SU-DHL-6 (cell line): ENCODE measurements around the gene THEM5.

ENCODE experiments used
- H2AFZ ChIP-seq: fragments of 200-600 bp; sonication (generic); 2 replicates; pipeline ENCODE4 v1.6.1; 2014; ENCODE audit warnings: low read depth, mild to moderate bottlenecking, moderate library complexity, mixed read lengths, antibody characterized with exemption, low read length; ENCODE audit not compliant: severe bottlenecking
- H3F3A ChIP-seq: fragments of 200-600 bp; shearing (Covaris generic); 2 replicates; pipeline ENCODE4 v1.6.0; 2016; ENCODE audit warnings: antibody characterized with exemption, mild to moderate bottlenecking; ENCODE audit not compliant: insufficient read depth
- H3K27ac ChIP-seq: fragments of 200-600 bp; sonication (generic); 2 replicates; pipeline ENCODE4 v1.5.1; 2016; ENCODE audit warnings: low read depth, mild to moderate bottlenecking, low read length, moderate library complexity, mixed read lengths
- H3K27me3 ChIP-seq: fragments of 200-600 bp; sonication (generic), shearing (Covaris generic); 2 replicates; pipeline ENCODE4 v1.6.0; 2014; ENCODE audit warnings: mild to moderate bottlenecking, low read length
- H3K36me3 ChIP-seq: fragments of 200-600 bp; sonication (generic); 2 replicates; pipeline ENCODE4 v1.6.1; 2014; ENCODE audit warnings: mild to moderate bottlenecking, low read length, mixed read lengths
- H3K4me2 ChIP-seq: fragments of 300-600, 200-600 bp; shearing (Covaris generic), sonication (generic); 2 replicates; pipeline ENCODE4 v1.6.0; 2014; ENCODE audit warnings: low read length, low read depth, mild to moderate bottlenecking; ENCODE audit not compliant: poor library complexity, severe bottlenecking
- H3K4me3 ChIP-seq: fragments of 200-600 bp; sonication (generic); 2 replicates; pipeline ENCODE4 v1.5.1; 2014; ENCODE audit warnings: antibody characterized with exemption, low read length, mild to moderate bottlenecking, mixed read lengths; ENCODE audit not compliant: insufficient read depth, poor library complexity, severe bottlenecking
- H3K79me2 ChIP-seq: fragments of 200-600 bp; sonication (generic); 2 replicates; pipeline ENCODE4 v1.6.1; 2014; ENCODE audit warnings: mild to moderate bottlenecking, low read length, moderate library complexity; ENCODE audit not compliant: insufficient read depth
- H3K9ac ChIP-seq: fragments of 200-600 bp; sonication (generic); 2 replicates; pipeline ENCODE4 v1.7.0; 2014; ENCODE audit warnings: mild to moderate bottlenecking, low read length
- H3K9me2 ChIP-seq: fragments of 200-600 bp; sonication (generic); replicated peaks from 2 replicates; pipeline ENCODE4 v1.6.1; 2014; ENCODE audit warnings: low read length; ENCODE audit not compliant: insufficient read depth
- H3K9me3 ChIP-seq: fragments of 200-600 bp; sonication (generic); 2 replicates; pipeline ENCODE4 v1.6.1; 2014; ENCODE audit warnings: low read length, mixed read lengths; ENCODE audit not compliant: insufficient read depth
- H4K20me1 ChIP-seq: fragments of 200-600 bp; sonication (generic); 2 replicates; pipeline ENCODE4 v1.6.1; 2014; ENCODE audit warnings: low read depth, mild to moderate bottlenecking, antibody characterized with exemption, low read length, moderate library complexity, mixed read lengths
- EZH2phosphoT487 ChIP-seq: fragments of 200-600 bp; sonication (generic), shearing (Covaris generic); conservative IDR thresholded peaks from 2 replicates; pipeline ENCODE4 v1.6.1; 2018; ENCODE audit warnings: mild to moderate bottlenecking, antibody characterized with exemption, low read length, moderate library complexity, mixed read lengths
- TF ChIP-seq, protein P1 (sequence below): fragments of 200-600 bp; sonication (generic); IDR thresholded peaks from one replicate; pipeline ENCODE4 v1.5.1; 2017; ENCODE audit warnings: antibody characterized with exemption, mild to moderate bottlenecking, low read length, moderate library complexity; ENCODE audit not compliant: insufficient read depth, poor library complexity, severe bottlenecking

THEM5 gene

DNA sequence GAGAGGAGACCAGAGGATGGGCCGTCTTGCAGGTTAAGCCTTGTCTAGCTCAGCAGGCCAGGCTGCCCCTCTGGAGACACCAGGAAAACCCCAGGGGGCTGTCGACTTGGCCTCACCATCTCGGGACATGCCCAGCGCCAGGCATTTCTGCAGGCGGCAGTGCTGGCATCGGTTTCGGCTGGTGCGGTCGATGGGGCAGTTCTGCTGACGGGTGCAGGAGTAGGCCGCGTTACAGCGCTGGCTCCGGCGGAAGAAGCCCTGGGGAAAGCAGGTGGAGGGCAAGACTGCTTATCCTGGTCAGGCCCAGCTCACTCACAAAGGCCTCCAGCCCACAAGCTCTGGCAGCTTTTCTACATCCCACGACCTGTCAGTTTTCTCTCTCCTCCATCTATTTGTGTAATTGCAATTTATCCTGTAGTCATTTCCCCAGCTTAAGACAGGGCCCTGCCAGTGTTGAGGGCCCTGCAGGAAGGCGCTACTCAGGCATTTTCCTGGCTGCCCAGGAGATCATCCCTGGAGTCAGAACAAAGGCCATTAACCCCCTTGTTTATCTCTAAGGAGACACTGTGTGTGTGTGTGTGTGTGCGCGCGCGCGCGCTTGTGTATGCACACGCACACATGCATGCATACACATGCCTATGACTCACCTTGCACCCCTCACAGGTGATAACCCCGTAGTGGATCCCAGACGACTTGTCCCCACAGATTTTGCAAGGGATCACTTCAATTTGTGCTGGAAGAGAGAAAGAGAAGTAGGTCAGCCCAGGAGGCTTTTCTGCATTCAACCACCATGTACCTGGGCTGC lies 36.8 kb downstream of the THEM5 start:
- Histone ChIP-seq H4K20me1 (no peaks in the 10 kb centered on the region), H3K27ac (no peak overlapping the region), H3K79me2 (no peaks in the 10 kb centered on the region), H3K9ac (no peak overlapping the region), H3K36me3 (no peaks in the 10 kb centered on the region), H3K9me3 (no peaks in the 10 kb centered on the region), H3F3A (no peaks in the 10 kb centered on the region), H3K9me2 (no peaks in the 10 kb centered on the region), H3K4me3 (no peak overlapping the region), H3K27me3 (no peaks in the 10 kb centered on the region), H3K4me2 (no peak overlapping the region), H2AFZ (no peak overlapping the region)
- TF ChIP-seq, protein P1, sequence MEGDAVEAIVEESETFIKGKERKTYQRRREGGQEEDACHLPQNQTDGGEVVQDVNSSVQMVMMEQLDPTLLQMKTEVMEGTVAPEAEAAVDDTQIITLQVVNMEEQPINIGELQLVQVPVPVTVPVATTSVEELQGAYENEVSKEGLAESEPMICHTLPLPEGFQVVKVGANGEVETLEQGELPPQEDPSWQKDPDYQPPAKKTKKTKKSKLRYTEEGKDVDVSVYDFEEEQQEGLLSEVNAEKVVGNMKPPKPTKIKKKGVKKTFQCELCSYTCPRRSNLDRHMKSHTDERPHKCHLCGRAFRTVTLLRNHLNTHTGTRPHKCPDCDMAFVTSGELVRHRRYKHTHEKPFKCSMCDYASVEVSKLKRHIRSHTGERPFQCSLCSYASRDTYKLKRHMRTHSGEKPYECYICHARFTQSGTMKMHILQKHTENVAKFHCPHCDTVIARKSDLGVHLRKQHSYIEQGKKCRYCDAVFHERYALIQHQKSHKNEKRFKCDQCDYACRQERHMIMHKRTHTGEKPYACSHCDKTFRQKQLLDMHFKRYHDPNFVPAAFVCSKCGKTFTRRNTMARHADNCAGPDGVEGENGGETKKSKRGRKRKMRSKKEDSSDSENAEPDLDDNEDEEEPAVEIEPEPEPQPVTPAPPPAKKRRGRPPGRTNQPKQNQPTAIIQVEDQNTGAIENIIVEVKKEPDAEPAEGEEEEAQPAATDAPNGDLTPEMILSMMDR, result no peak
- no peak for TF ChIP-seq EZH2phosphoT487

DNA sequence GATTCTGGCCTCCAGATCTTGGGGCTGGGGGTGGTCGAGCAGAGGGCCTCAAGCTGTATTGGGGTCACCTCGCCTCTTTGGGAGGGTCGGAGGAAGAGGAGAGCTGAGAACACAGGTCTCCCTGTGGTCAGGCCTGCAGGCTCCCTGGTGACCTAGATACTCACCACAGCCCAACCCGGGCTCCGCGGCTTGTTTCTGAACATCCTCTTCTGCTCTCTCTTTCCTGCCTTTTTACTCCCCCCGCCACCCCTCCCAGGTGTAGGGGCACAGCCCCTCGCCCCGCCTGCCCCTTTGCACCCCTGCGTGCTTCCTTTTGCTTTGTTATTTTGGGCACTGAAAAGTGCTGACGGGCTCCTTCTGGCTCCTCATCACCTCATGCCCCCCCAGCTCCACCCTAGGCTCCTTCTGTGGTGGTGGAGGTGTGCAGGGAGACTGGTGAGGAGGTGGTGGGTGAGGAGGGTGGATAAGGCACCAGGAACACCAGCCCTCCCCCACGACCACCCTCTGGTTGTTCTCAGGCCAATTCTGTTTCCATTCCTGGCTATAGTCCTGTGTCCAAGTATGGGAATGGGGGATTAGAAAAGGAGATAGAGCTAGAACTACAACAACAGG lies 37.7 kb downstream of the THEM5 start:
- H3K4me2 ChIP-seq, result no peak overlapping the region
- no peak overlapping the region for H3K27ac ChIP-seq
- TF ChIP-seq, protein P1, result no peak
- no peak for TF ChIP-seq EZH2phosphoT487
- no peak overlapping the region for H2AFZ ChIP-seq
- no peaks in the 10 kb centered on the region for H3F3A ChIP-seq
- H3K36me3 ChIP-seq, result no peaks in the 10 kb centered on the region
- no peaks in the 10 kb centered on the region for H3K9me3 ChIP-seq
- H3K9ac ChIP-seq, result no peak overlapping the region
- H3K79me2 ChIP-seq, result no peaks in the 10 kb centered on the region
- no peaks in the 10 kb centered on the region for H4K20me1 ChIP-seq
- no peaks in the 10 kb centered on the region for H3K27me3 ChIP-seq
- no peaks in the 10 kb centered on the region for H3K9me2 ChIP-seq
- H3K4me3 ChIP-seq, result no peak overlapping the region

DNA sequence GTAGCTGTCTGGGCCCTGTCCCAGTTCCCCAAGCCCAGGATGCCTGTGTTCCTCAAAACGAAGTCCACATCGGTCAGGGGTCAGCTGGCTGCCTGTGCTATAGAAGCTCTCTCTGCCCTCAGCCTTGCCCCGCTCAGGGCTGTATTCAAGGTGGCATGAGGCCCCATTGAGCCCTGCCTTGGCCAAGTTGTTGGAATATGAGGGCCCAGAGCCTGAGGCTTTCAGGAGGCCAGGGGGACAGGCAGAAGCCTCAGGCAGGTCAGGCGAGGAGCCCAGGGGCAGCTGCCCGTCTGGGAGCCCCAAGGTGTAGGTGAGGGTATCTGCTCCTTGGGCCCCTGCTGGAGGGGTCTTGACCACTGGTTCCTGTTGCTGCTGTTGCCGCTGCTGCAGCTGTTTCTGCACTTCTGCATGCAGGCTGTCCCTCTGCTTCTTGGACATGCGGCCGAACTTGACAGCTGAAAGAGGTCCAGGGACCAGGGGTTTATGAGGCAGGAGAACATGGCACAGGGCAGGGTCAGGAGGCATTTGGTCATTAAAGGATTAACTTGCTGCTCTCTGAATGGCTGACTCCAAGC lies 38.5 kb downstream of the THEM5 start:
- no peaks in the 10 kb centered on the region for H3F3A ChIP-seq
- H3K9ac ChIP-seq, result no peak overlapping the region
- H3K9me2 ChIP-seq, result no peaks in the 10 kb centered on the region
- H3K4me2 ChIP-seq, result no peak overlapping the region
- no peaks in the 10 kb centered on the region for H3K9me3 ChIP-seq
- no peak overlapping the region for H2AFZ ChIP-seq
- TF ChIP-seq, protein P1, result no peak
- no peak for TF ChIP-seq EZH2phosphoT487
- H3K79me2 ChIP-seq, result no peaks in the 10 kb centered on the region
- no peaks in the 10 kb centered on the region for H3K36me3 ChIP-seq
- no peaks in the 10 kb centered on the region for H4K20me1 ChIP-seq
- no peaks in the 10 kb centered on the region for H3K27me3 ChIP-seq
- H3K4me3 ChIP-seq, result no peak overlapping the region
- no peak overlapping the region for H3K27ac ChIP-seq
